ENCODE measurements around the gene EMILIN2.

DNA sequence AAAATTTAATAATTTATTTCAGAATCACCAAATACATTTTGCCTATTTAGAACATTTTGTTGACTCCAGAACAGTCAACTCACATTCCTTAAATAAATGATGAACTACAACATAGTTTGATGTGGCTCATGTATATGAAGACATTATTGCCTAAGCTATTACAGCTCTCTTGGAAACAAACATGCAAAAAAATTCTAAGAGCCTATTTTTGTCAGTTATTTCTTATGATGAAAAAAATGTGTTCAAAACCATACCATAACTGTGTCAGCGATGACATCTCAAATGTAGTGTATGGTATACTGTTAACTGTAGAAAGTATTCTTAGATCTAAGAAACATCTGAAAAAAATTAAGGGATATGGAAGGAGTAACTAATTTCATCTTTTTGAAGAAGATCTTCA lies 6.3 kb upstream of the EMILIN2 start:
- TF ChIP-seq, protein P1, sequence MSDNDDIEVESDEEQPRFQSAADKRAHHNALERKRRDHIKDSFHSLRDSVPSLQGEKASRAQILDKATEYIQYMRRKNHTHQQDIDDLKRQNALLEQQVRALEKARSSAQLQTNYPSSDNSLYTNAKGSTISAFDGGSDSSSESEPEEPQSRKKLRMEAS (IDR thresholded peaks at IDR 0.05; ENCODE audit: insufficient read depth, insufficient read length), result no peak
- TF ChIP-seq POLR2AphosphoS5 (IDR thresholded peaks at IDR 0.05; ENCODE audit: insufficient read depth, low read depth, low read length) (no peak), EZH2 (IDR thresholded peaks at IDR 0.05; ENCODE audit: borderline replicate concordance, low read depth, low read length, severe bottlenecking) (no peak), POLR2A (IDR thresholded peaks at IDR 0.05; ENCODE audit: low read depth, low read length) (no peak), GATA2 (IDR thresholded peaks at IDR 0.05; ENCODE audit: insufficient read depth, insufficient read length, low read depth, low read length) (no peak), MYC (IDR thresholded peaks at IDR 0.05; ENCODE audit: low read depth, low read length) (no peak)
- TF ChIP-seq, protein P2, sequence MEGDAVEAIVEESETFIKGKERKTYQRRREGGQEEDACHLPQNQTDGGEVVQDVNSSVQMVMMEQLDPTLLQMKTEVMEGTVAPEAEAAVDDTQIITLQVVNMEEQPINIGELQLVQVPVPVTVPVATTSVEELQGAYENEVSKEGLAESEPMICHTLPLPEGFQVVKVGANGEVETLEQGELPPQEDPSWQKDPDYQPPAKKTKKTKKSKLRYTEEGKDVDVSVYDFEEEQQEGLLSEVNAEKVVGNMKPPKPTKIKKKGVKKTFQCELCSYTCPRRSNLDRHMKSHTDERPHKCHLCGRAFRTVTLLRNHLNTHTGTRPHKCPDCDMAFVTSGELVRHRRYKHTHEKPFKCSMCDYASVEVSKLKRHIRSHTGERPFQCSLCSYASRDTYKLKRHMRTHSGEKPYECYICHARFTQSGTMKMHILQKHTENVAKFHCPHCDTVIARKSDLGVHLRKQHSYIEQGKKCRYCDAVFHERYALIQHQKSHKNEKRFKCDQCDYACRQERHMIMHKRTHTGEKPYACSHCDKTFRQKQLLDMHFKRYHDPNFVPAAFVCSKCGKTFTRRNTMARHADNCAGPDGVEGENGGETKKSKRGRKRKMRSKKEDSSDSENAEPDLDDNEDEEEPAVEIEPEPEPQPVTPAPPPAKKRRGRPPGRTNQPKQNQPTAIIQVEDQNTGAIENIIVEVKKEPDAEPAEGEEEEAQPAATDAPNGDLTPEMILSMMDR (IDR thresholded peaks at IDR 0.05; ENCODE audit: extremely low read depth in 1 of 2, insufficient read depth in 1 of 2, low read depth in 1 of 2, low read length in 2 of 2), result no peak
